Stimulated activated CD8-positive, alpha-beta memory T cell treated with anti-CD3 and anti-CD28 coated beads, Interleukin-12 subunit alpha, Interleukin-12 subunit beta, amount 100 ng/mL, for 4 hours (primary cell): ENCODE measurements around the gene NUDT13.

Experiments
- DNase-seq: peaks from one replicate; pipeline ENCODE4 v3.0.0-alpha.2; 2020; ENCODE audit warnings: low read depth

Gene NUDT13

GRCh38 chr10:73163096-73163495 is 52.8 kb downstream of the NUDT13 start:
- no peak for DNase-seq

- no peak for DNase-seq
These were observed 56.7 kb downstream of the NUDT13 start for GRCh38 chr10:73166972-73167371.

- no peak for DNase-seq
These were observed 57.2 kb downstream of the NUDT13 start for GRCh38 chr10:73167458-73167782.

DNA sequence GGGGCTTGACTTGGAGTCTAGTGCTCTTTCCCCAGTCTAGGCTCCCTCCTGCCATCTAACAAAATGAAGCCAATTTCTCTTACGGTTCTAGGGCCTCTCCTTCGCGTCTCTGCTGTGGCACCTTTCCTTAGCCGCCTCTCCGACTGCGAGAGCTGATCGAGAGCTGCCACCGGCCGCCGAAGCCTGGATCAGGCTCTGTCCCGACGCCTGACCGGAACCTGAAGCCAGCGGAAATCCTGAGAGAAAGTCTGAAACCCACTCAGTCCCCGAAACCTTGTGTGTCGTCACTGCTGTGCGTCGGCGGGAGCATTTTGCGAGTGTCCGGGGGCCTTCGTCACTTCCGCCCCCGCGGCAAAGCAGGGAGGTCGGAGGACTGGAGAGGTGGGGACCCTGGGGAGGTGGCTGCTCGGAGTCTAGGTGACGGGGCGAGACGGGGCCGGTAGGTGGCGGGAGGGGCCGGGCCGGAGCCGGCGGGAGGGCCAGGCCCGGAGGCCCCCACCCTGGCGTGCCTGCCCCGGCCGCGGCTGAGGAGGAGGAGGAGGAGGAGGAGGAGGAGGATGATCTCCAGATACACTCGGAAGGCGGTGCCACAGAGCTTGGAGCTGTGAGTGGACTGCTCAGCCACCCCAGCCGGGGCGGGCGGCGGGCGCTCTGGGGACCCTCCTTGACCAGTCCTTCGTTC is 57.7 kb downstream of the NUDT13 start, which contains the start of the genes ECD and FAM149B1:
TSS of gene ECD (minus strand) at position 226 of the 682 bp plus-strand sequence. CDS start 4,071 bp downstream, outside the sequence.
TSS of gene FAM149B1 (plus strand) at position 337 of the 682 bp plus-strand sequence. CDS start at position 558, 221 bp downstream.
- DNase-seq = peak; percentile 91

- no peak for DNase-seq
These were observed 58.2 kb downstream of the NUDT13 start for GRCh38 chr10:73168465-73168803.

DNA sequence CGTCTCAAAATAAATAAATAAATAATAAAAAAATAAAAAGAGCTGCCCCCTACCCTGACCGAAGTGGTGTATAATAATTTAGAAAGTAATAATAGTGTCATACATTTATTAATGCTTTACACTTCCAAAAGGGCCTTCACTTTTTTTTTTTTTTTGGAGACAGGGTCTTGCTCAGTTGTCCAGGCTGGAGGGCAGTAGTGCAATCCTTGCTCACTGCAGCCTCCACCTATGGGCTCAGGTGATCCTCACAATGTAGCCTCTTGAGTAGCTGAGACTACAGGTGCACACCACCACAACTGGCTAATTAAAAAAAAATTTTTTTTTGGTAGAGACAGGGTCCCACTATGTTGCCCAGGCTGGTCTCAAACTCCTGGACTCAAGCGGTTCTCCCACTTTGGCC is 59.1 kb downstream of the NUDT13 start:
- DNase-seq = no peak

- no peak for DNase-seq
These were observed 62.6 kb downstream of the NUDT13 start for GRCh38 chr10:73172867-73173266.

GRCh38 chr10:73174148-73174925 is 64.1 kb downstream of the NUDT13 start:
- DNase-seq = no peak
